ENCODE data around the gene STAT1. TPM values are rescaled to one million over a fixed set of nuclear protein-coding genes. Genes with fewer than 3 reads are reported as not detected.
"Not testable (repeated sequence)": the region's sequence is repeated elsewhere in the genome, so short reads cannot be mapped to it uniquely, and the experiment has no call there.

Gene STAT1
- total RNA-seq, 1 donor from 2014 or later, result 66.3 TPM

- DNase-seq (ENCODE audit: low read depth), result no peak
- peaks cover 4% of the 10 kb centered on the region for H3K36me3 ChIP-seq (ENCODE audit: control insufficient read depth, insufficient read depth, low read length)
- no peaks in the 10 kb centered on the region for H3K27me3 ChIP-seq (ENCODE audit: control insufficient read depth, insufficient read depth, low read length)
- no peak overlapping the region for H3K4me3 ChIP-seq (ENCODE audit: low read depth, low read length)
- no peak for TF ChIP-seq CTCF (IDR thresholded peaks at IDR 0.05; ENCODE audit: insufficient read depth, low read length, poor library complexity, severe bottlenecking)
Observed at GRCh38 chr2:190997526-190998113, 16.4 kb downstream of the STAT1 start.

GRCh38 chr2:190996947-190997346 lies 17.0 kb downstream of the STAT1 start:
- no peaks in the 10 kb centered on the region for H3K27me3 ChIP-seq (ENCODE audit: control insufficient read depth, insufficient read depth, low read length)
- TF ChIP-seq CTCF (IDR thresholded peaks at IDR 0.05; ENCODE audit: insufficient read depth, low read length, poor library complexity, severe bottlenecking), result no peak
- H3K4me3 ChIP-seq (ENCODE audit: low read depth, low read length), result no peak overlapping the region
- H3K36me3 ChIP-seq (ENCODE audit: control insufficient read depth, insufficient read depth, low read length), result peaks cover 4% of the 10 kb centered on the region
- no peak for DNase-seq (ENCODE audit: low read depth)

- H3K36me3 ChIP-seq (ENCODE audit: control insufficient read depth, insufficient read depth, low read length), result peaks cover 4% of the 10 kb centered on the region
- H3K4me3 ChIP-seq (ENCODE audit: low read depth, low read length), result no peak overlapping the region
- peak; percentile 87 for TF ChIP-seq CTCF (IDR thresholded peaks at IDR 0.05; ENCODE audit: insufficient read depth, low read length, poor library complexity, severe bottlenecking)
- no peaks in the 10 kb centered on the region for H3K27me3 ChIP-seq (ENCODE audit: control insufficient read depth, insufficient read depth, low read length)
- DNase-seq (ENCODE audit: low read depth), result no peak
Observed at GRCh38 chr2:190996338-190996946, 17.5 kb downstream of the STAT1 start.

GRCh38 chr2:190995315-190995714 lies 18.7 kb downstream of the STAT1 start:
- H3K27me3 ChIP-seq (ENCODE audit: control insufficient read depth, insufficient read depth, low read length); DNase-seq (ENCODE audit: low read depth); H3K4me3 ChIP-seq (ENCODE audit: low read depth, low read length); H3K36me3 ChIP-seq (ENCODE audit: control insufficient read depth, insufficient read depth, low read length): not testable (repeated sequence)

GRCh38 chr2:190994148-190994547 lies 19.8 kb downstream of the STAT1 start:
- Histone ChIP-seq H3K27me3 (ENCODE audit: control insufficient read depth, insufficient read depth, low read length) (no peaks in the 10 kb centered on the region), H3K4me3 (ENCODE audit: low read depth, low read length) (no peak overlapping the region), H3K36me3 (ENCODE audit: control insufficient read depth, insufficient read depth, low read length) (peaks cover 5% of the 10 kb centered on the region)
- TF ChIP-seq CTCF (IDR thresholded peaks at IDR 0.05; ENCODE audit: insufficient read depth, low read length, poor library complexity, severe bottlenecking), result no peak
- no peak for DNase-seq (ENCODE audit: low read depth)

GRCh38 chr2:190993292-190993643 lies 20.7 kb downstream of the STAT1 start:
- no peak for DNase-seq (ENCODE audit: low read depth)
- Histone ChIP-seq H3K4me3 (ENCODE audit: low read depth, low read length) (no peak overlapping the region), H3K27me3 (ENCODE audit: control insufficient read depth, insufficient read depth, low read length) (no peaks in the 10 kb centered on the region), H3K36me3 (ENCODE audit: control insufficient read depth, insufficient read depth, low read length) (peaks cover 5% of the 10 kb centered on the region)
- TF ChIP-seq CTCF (IDR thresholded peaks at IDR 0.05; ENCODE audit: insufficient read depth, low read length, poor library complexity, severe bottlenecking), result no peak
